Mucosa of stomach (tissue), 1 donor: ENCODE data around the gene PLXNA3.
"Not testable (repeated sequence)": the region's sequence is repeated elsewhere in the genome, so short reads cannot be mapped to it uniquely, and the experiment has no call there.

ENCODE experiments used
- H3K27me3 ChIP-seq: one replicate; pipeline ENCODE4 v1.7.0; 2013; ENCODE audit warnings: mild to moderate bottlenecking, low read length; ENCODE audit not compliant: control insufficient read depth, insufficient read depth
- H3K36me3 ChIP-seq: one replicate; pipeline ENCODE4 v1.7.0; 2013; ENCODE audit warnings: low read length; ENCODE audit not compliant: control insufficient read depth, insufficient read depth
- H3K4me1 ChIP-seq: one replicate; pipeline ENCODE4 v1.7.0; 2013; ENCODE audit warnings: mild to moderate bottlenecking, low read length; ENCODE audit not compliant: control insufficient read depth, insufficient read depth
- H3K4me3 ChIP-seq: one replicate; pipeline ENCODE4 v1.7.0; 2013; ENCODE audit warnings: low read length
- H3K9ac ChIP-seq: one replicate; pipeline ENCODE4 v1.7.0; 2013; ENCODE audit warnings: mild to moderate bottlenecking, low read length, moderate library complexity
- H3K9me3 ChIP-seq: one replicate; pipeline ENCODE4 v1.7.0; 2013; ENCODE audit warnings: mild to moderate bottlenecking, low read length, moderate library complexity; ENCODE audit not compliant: control insufficient read depth
- donor health status: Pancreatic carcinoma.

Gene PLXNA3

GRCh38 chrX:154487518-154488290 is 29.6 kb downstream of the PLXNA3 start:
- no peak overlapping the region for H3K4me3 ChIP-seq
- no peaks in the 10 kb centered on the region for H3K9me3 ChIP-seq
- H3K27me3 ChIP-seq, result no peaks in the 10 kb centered on the region
- no peak overlapping the region for H3K9ac ChIP-seq
- H3K4me1 ChIP-seq, result peaks cover 24% of the 10 kb centered on the region
- H3K36me3 ChIP-seq, result no peaks in the 10 kb centered on the region

DNA sequence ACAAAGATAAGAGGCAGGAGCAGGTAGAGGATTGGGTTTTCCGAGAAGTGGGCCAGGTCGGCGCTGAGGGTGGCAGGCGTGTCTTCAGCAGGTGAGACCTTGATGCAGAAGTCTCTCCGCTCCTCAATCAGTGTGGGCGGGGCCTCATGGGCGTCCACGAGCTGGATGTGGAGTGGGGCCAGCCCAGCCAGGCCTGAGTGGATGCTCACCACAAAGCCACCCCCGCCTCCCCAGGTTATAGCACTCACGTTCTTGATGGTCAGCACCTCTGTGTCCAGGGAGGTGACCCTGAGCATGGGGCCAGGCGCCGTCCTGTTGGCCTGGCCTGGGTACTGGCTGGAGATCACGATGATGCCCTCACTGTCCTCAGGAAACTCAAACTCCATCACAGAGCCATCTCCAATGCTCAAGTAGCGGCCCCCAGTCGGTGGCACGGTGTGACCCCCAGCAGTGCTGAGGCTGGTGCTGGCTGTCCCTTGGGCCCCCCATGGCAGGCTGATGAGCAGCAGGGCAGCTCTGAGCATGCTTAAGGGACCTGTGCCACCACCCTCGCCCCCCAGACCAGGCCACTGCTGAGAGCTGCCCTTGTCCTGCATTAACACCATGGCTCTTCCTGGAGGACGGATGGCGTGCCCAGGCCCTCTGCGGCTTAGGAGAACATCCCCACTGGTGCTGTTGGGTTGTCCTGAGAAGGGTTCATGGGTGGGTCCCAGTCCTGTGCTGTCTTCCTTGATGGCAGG is 30.4 kb downstream of the PLXNA3 start:
- Histone ChIP-seq H3K9ac (no peak overlapping the region), H3K27me3 (no peaks in the 10 kb centered on the region), H3K4me1 (peaks cover 24% of the 10 kb centered on the region), H3K36me3 (no peaks in the 10 kb centered on the region), H3K9me3 (no peaks in the 10 kb centered on the region), H3K4me3 (no peak overlapping the region)

GRCh38 chrX:154489182-154489581 is 31.1 kb downstream of the PLXNA3 start:
- Histone ChIP-seq H3K9me3 (no peaks in the 10 kb centered on the region), H3K9ac (peak overlapping the region; percentile 65), H3K4me1 (peaks cover 21% of the 10 kb centered on the region), H3K4me3 (no peak overlapping the region), H3K27me3 (no peaks in the 10 kb centered on the region), H3K36me3 (no peaks in the 10 kb centered on the region)

DNA sequence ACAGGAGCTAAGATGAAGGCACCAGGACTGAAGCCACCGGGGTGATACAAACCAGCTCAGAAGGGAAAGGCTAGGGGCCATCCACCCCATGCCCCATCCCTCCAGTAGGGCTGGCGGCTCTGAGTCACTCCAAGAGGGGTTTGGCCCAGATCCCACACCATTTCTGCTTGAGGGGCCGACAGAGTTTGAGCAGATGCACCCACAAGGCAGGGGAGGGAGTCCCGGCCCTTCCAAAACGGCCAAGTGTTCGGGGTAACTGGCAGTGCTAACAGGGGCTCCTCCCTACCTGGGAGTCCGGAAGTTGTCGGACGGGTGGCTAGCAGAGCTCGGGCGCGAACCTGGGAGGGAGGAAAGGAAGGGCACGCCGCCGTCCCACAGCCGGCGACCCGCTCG is 31.9 kb downstream of the PLXNA3 start:
- Histone ChIP-seq H3K4me3 (peak overlapping the region; percentile 31), H3K9me3 (no peaks in the 10 kb centered on the region), H3K36me3 (no peaks in the 10 kb centered on the region), H3K9ac (peak overlapping the region; percentile 65), H3K4me1 (peaks cover 13% of the 10 kb centered on the region), H3K27me3 (no peaks in the 10 kb centered on the region)

- Histone ChIP-seq H3K27me3 (no peaks in the 10 kb centered on the region), H3K9me3 (no peaks in the 10 kb centered on the region), H3K4me1 (peaks cover 8% of the 10 kb centered on the region), H3K36me3 (no peaks in the 10 kb centered on the region), H3K9ac (peak within 1 kb of the TSS; percentile 70), H3K4me3 (peak within 1 kb of the TSS; percentile 31)
Observed at GRCh38 chrX:154490414-154491083, 32.5 kb downstream of the PLXNA3 start, which contains the start of gene SLC10A3. Gene SLC10A3 (minus strand): TSS chrX:154490629. CDS start chrX:154488940, 1,689 bp downstream.

DNA sequence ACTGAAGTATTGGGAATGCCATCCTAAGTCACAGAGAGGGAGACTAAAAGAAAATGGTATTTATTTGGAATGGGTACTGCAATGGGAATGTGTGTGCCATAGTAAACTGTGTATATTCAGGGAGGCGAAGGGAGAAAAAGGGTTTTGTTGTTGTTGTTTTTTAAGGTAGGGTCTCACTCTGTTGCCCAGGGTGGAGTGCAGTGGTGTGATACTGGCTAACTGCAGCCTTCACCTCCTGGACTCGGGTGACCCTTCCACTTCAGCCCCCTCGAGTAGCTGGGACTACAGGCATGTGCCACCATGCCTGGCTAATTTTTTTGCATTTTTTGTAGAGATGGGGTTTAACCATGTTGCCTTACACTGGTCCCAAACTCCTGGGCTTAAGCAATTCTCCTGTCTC is 36.6 kb downstream of the PLXNA3 start:
- no peaks in the 10 kb centered on the region for H3K4me1 ChIP-seq

GRCh38 chrX:154495472-154495922 is 37.4 kb downstream of the PLXNA3 start:
- Histone ChIP-seq H3K9me3 (no peaks in the 10 kb centered on the region), H3K27me3 (no peaks in the 10 kb centered on the region)

More for the DNA sequence above, 36.6 kb downstream of the PLXNA3 start:
- Histone ChIP-seq H3K9me3 (no peaks in the 10 kb centered on the region), H3K36me3 (no peaks in the 10 kb centered on the region), H3K27me3 (no peaks in the 10 kb centered on the region), H3K4me3 (no peak overlapping the region), H3K9ac (no peak overlapping the region)

DNA sequence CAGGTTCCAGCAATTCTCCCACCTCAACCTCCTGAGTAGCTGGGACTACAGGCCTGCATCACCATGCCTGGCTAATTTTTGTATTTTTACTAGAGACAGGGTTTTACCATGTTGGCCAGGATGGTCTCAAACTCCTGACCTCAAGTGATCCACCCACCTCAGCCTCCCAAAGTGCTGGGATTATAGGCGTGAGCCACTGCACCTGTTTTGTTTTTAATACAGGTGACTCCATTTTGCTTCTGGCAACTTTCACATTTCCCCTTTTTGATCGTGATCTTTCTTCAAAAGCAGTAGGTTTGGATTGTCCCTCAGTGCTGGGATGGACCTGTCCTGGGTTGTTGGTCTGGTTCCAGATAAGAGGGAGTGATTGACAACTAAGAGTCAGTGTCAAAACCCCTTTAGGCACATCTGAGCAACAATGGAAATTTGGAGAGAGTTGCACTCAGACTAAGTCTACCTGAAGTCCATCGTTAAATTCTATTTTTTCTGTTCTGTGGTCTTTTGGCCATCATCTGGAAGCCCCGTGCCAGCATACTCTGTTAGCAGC is 38.6 kb downstream of the PLXNA3 start:
- not testable (repeated sequence) for H3K9ac ChIP-seq, H3K4me1 ChIP-seq, H3K36me3 ChIP-seq, H3K9me3 ChIP-seq, H3K4me3 ChIP-seq, H3K27me3 ChIP-seq

More at GRCh38 chrX:154495472-154495922, 37.4 kb downstream of the PLXNA3 start:
- H3K4me3 ChIP-seq, result no peak overlapping the region
- H3K9ac ChIP-seq, result no peak overlapping the region
- no peaks in the 10 kb centered on the region for H3K4me1 ChIP-seq
- H3K36me3 ChIP-seq, result no peaks in the 10 kb centered on the region

DNA sequence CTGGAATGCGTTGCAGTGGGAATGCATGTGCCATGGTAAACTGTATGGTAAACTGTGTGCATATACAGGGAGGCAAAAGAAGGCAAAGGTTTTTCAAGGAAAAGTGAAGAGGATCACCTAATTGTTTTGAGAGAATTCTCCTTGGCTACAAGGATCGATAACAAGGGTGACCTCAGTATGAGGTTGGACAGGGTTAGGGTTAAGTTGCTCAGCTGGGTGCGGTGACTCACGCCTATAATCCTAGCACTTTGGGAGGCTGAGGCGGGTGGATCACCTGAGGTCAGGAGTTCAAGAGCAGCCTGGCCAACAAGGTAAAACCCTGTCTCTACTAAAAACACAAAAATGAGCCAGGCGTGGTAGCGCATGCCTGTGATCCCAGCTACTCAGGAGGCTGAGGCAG is 43.3 kb downstream of the PLXNA3 start:
- not testable (repeated sequence) for H3K36me3 ChIP-seq, H3K27me3 ChIP-seq, H3K9ac ChIP-seq, H3K4me3 ChIP-seq, H3K9me3 ChIP-seq, H3K4me1 ChIP-seq

GRCh38 chrX:154502098-154502497 is 44.0 kb downstream of the PLXNA3 start:
- H3K36me3 ChIP-seq, result no peaks in the 10 kb centered on the region
- no peaks in the 10 kb centered on the region for H3K9me3 ChIP-seq
- H3K4me1 ChIP-seq, result no peaks in the 10 kb centered on the region
- H3K27me3 ChIP-seq, result no peaks in the 10 kb centered on the region
- no peak overlapping the region for H3K9ac ChIP-seq
- H3K4me3 ChIP-seq, result no peak overlapping the region

GRCh38 chrX:154502989-154503388 is 44.9 kb downstream of the PLXNA3 start:
- H3K4me1 ChIP-seq, result no peaks in the 10 kb centered on the region
- no peaks in the 10 kb centered on the region for H3K36me3 ChIP-seq
- no peaks in the 10 kb centered on the region for H3K9me3 ChIP-seq
- H3K9ac ChIP-seq, result no peak overlapping the region
- no peak overlapping the region for H3K4me3 ChIP-seq
- H3K27me3 ChIP-seq, result no peaks in the 10 kb centered on the region

DNA sequence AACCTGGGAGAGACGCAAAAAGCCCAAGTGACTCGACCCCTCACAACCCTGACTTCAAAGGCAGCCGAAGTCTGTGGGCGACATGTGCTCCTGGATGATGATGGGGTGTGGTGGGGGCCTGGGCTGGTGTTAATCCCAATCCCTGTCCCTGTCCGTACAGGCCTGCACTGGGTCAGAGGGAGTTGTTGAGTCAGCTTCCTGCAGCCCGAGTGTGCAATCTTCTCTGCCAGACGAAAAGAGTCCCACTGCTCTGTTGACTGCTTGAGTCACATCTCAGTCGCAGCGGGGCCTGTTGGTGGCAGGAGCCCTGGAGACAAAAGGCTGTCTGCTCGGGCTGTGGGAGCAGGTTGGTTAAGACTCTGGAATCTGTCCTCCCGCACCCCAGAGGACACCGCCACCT is 47.7 kb downstream of the PLXNA3 start:
- no peak overlapping the region for H3K4me3 ChIP-seq
- no peak overlapping the region for H3K9ac ChIP-seq
- H3K9me3 ChIP-seq, result no peaks in the 10 kb centered on the region
- no peaks in the 10 kb centered on the region for H3K27me3 ChIP-seq
- no peaks in the 10 kb centered on the region for H3K4me1 ChIP-seq
- H3K36me3 ChIP-seq, result no peaks in the 10 kb centered on the region
